C4-2B (cell line): Measurements from ENCODE around the gene SIX1.

Experiments
- CTCF ChIP-seq: fragments of 450-650 bp; conservative IDR thresholded peaks from 2 replicates; pipeline ENCODE4 v1.5.1; 2017; ENCODE audit warnings: mild to moderate bottlenecking
- ZFX ChIP-seq: fragments of 450-650 bp; IDR thresholded peaks from 2 replicates; pipeline ENCODE4 v1.6.1; 2017

GRCh38 chr14:60622917-60623257 is 26.4 kb downstream of the SIX1 start:
- TF ChIP-seq CTCF, result no peak
- TF ChIP-seq ZFX, result no peak
